Uterus (tissue), 4 donors: Measurements from ENCODE around the gene MRGPRF. TPM values are rescaled to one million over a fixed set of nuclear protein-coding genes. Genes with fewer than 3 reads are reported as not detected.

Experiments
- DNase-seq, 2 donors: peaks; one replicate each; pipeline ENCODE4 v3.0.0-alpha.2; 2019 to 2020
- H3K27ac ChIP-seq, 2 donors: fragments of 200-600 bp; sonication (generic); 1 replicate in 1 of 2; 2 replicates in 1 of 2; pipeline ENCODE4 v1.5.1; 2016 to 2018
- H3K27me3 ChIP-seq, 2 donors: fragments of 200-600 bp; sonication (generic); one replicate each; pipeline ENCODE4 v1.5.1; 2018 to 2019; ENCODE audit warnings: control low read depth in 1 of 2
- H3K36me3 ChIP-seq, 2 donors: fragments of 200-600 bp; sonication (generic); one replicate each; pipeline ENCODE4 v1.5.1; 2019; ENCODE audit warnings: control low read depth in 1 of 2
- H3K4me1 ChIP-seq, 2 donors: fragments of 200-600 bp; sonication (generic); one replicate each; pipeline ENCODE4 v1.5.1; 2018 to 2019; ENCODE audit warnings: control low read depth in 1 of 2
- H3K4me3 ChIP-seq, 2 donors: fragments of 200-600 bp; sonication (generic); 1 replicate in 1 of 2; 2 replicates in 1 of 2; pipeline ENCODE4 v1.5.1; 2018 to 2019; ENCODE audit warnings: mild to moderate bottlenecking in 1 of 2
- H3K9me3 ChIP-seq, 2 donors: fragments of 200-600 bp; sonication (generic); one replicate each; pipeline ENCODE4 v1.5.1; 2019; ENCODE audit warnings: control low read depth in 1 of 2
- CTCF ChIP-seq, 4 experiments: fragments of 200-600 bp in 2 of 4; fragments of 450-650 bp in 2 of 4; sonication (generic) in 2 of 4; IDR thresholded peaks; one replicate each; pipeline ENCODE4 v1.5.1; 2016 to 2019; ENCODE audit warnings: antibody characterized with exemption in 4 of 4, mild to moderate bottlenecking in 2 of 4, moderate library complexity in 1 of 4
- POLR2A ChIP-seq, 2 donors: fragments of 450-650 bp; IDR thresholded peaks; one replicate each; pipeline ENCODE4 v1.6.1; 2016; ENCODE audit warnings: antibody characterized with exemption in 2 of 2, mild to moderate bottlenecking in 1 of 2, moderate library complexity in 1 of 2
- intact Hi-C: fragments of 100-400 bp; cut with DNase I; formaldehyde crosslinking; loops from one replicate; pipeline ENCODE4 v1.15.1; 2023; ENCODE audit warnings: low total_unique reads
- total RNA-seq, 4 donors: library from RNA; depleted of rRNA in 3 of 4; stranded (reverse); fragments of >200 nt in 3 of 4; gene quantifications; one replicate each; pipeline versions ENCODE4 v1.1.0 to v1.2.4, GENCODE V29; 2014 to 2023
- donor health status: DM: yes; HTN: yes; CAD: no.

MRGPRF gene
- total RNA-seq, 4 donors from 2014 or later = 52.6 to 173 (median 75.0) TPM

- no peak for DNase-seq
- Histone ChIP-seq H3K27me3 (no peaks in the 10 kb centered on the region), H3K27ac (peak overlapping the region; percentile 84 to 92), H3K9me3 (no peaks in the 10 kb centered on the region), H3K36me3 (no peaks in the 10 kb centered on the region), H3K4me1 (peaks cover 0 to 12% of the 10 kb centered on the region in 2 donors), H3K4me3 (peak overlapping the region; percentile 54 to 82)
- intact Hi-C loops = no loop called here
- TF ChIP-seq POLR2A (IDR thresholded peaks at IDR 0.05) (no peak), CTCF (IDR thresholded peaks at IDR 0.05) (no peak)
These were observed 36.4 kb upstream of the MRGPRF start for GRCh38 chr11:69049490-69049867.

- Histone ChIP-seq H3K4me3 (peak within 1 kb of the TSS; percentile 54 to 82), H3K27ac (peak within 1 kb of the TSS; percentile 84 to 92), H3K36me3 (no peaks in the 10 kb centered on the region), H3K9me3 (no peaks in the 10 kb centered on the region), H3K4me1 (peaks cover 0 to 12% of the 10 kb centered on the region in 2 donors), H3K27me3 (no peaks in the 10 kb centered on the region)
- TF ChIP-seq CTCF (IDR thresholded peaks at IDR 0.05) (peak in 2 of 4 experiments; percentile 11 to 23), POLR2A (IDR thresholded peaks at IDR 0.05) (peak; percentile 75 to 96)
- DNase-seq = peak; percentile 93 to 95
- intact Hi-C loops = no loop called here
These were observed 35.8 kb upstream of the MRGPRF start, which contains the start of gene TPCN2 for GRCh38 chr11:69048694-69049489. TSS of gene TPCN2 (plus strand) at chr11:69048932. CDS start at chr11:69048998, 66 bp downstream.

- H3K4me1 ChIP-seq = peaks cover 0 to 12% of the 10 kb centered on the region in 2 donors
- peak overlapping the region; percentile 84 to 92 for H3K27ac ChIP-seq
- no peak for DNase-seq
- peak overlapping the region; percentile 54 to 82 for H3K4me3 ChIP-seq
- TF ChIP-seq POLR2A (IDR thresholded peaks at IDR 0.05) = no peak
- TF ChIP-seq CTCF (IDR thresholded peaks at IDR 0.05) = no peak
- H3K9me3 ChIP-seq = no peaks in the 10 kb centered on the region
- H3K36me3 ChIP-seq = no peaks in the 10 kb centered on the region
- no peaks in the 10 kb centered on the region for H3K27me3 ChIP-seq
- intact Hi-C loops = no loop called here
These were observed 35.1 kb upstream of the MRGPRF start for GRCh38 chr11:69048031-69048693.

GRCh38 chr11:69044111-69045013, 31.3 kb upstream of the MRGPRF start:
- Histone ChIP-seq H3K27ac (peak overlapping the region; percentile 78 to 86), H3K4me1 (peaks cover 0 to 5% of the 10 kb centered on the region in 2 donors)

More at GRCh38 chr11:69044111-69045013, 31.3 kb upstream of the MRGPRF start:
- no peaks in the 10 kb centered on the region for H3K9me3 ChIP-seq
- no peaks in the 10 kb centered on the region for H3K27me3 ChIP-seq
- no peaks in the 10 kb centered on the region for H3K36me3 ChIP-seq
- intact Hi-C loops = no loop called here
- TF ChIP-seq CTCF (IDR thresholded peaks at IDR 0.05) = peak; percentile 55 to 69 (median 62)
- no peak for TF ChIP-seq POLR2A (IDR thresholded peaks at IDR 0.05)
- peak; percentile 69 to 83 for DNase-seq
- H3K4me3 ChIP-seq = no peak overlapping the region
